HG03439 (cell line): Measurements from ENCODE around the gene NTF4.
"Not testable (repeated sequence)": the region's sequence is repeated elsewhere in the genome, so short reads cannot be mapped to it uniquely, and the experiment has no call there.

Source experiments
- ATAC-seq: cut with Tn5 transposase; IDR thresholded peaks from one replicate; pipeline ENCODE4 v1.9.1; 2021; ENCODE audit warnings: mild to moderate bottlenecking, moderate library complexity; ENCODE audit not compliant: unreplicated experiment

The NTF4 gene

GRCh38 chr19:49091391-49092038 is 26.9 kb upstream of the NTF4 start:
- ATAC-seq: no peak

DNA sequence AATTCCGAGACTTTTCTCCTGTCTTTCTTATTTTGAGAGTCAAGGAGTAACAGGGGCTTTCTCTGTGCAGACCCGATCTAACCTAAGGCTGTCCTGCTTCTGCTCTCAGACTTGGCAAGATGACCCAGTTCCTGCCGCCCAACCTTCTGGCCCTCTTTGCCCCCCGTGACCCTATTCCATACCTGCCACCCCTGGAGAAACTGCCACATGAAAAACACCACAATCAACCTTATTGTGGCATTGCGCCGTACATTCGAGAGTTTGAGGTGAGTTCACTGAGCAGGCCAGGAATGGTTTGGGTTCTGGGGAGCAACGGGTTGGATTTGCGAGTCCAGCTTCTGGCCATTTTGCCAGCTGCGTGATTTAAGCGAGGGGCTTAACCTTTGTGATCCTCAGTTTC is 21.7 kb upstream of the NTF4 start:
- ATAC-seq: no peak

GRCh38 chr19:49085868-49086232 is 21.2 kb upstream of the NTF4 start:
- no peak for ATAC-seq

DNA sequence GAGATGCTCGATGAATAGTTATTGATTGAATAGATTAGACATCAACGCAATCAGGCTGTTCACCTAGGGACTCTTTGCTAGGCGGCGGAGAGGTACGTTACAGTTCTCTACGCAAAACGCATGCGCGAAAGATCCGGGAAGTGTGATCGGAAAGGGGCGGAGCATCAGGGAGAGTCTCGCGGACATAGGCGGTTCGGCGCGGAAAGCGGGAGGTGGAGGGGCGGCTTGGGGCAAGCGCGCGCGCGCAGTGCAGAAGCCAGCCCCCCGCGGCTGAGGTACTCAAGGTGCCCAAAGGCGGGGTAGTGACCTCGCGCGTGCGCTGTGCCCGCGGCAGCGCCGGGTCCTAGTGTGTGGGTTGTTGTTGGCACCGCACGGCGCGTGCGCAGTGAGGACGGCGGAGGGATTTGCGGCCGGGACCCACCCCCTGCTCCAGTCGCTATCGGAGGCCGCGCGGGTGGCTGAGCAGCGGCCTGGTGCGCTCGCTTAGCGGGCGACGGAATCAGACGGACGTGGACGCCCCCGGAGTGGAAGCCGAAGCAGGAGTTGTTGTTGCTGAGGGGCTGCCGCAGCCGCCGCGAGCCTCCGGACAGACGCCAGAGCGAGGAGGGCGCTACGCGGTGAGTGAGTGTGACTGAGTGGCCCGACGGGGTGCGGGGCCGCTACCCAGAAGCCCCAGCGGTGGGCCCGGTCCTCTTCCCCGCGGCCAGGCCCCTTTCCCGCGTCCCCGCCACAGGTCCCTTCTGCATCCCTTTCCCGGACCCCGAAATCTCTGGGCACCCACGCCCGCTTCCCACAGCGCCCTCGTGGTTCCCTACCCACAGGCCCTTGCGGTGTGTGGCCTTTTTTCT is 20.6 kb upstream of the NTF4 start, which contains the start of gene SNRNP70:
SNRNP70 (plus strand) TSS at position 432 of the 848 bp plus-strand sequence. CDS start 964 bp downstream, outside the sequence.
- peak; percentile 84 for ATAC-seq

GRCh38 chr19:49084206-49085019 is 19.8 kb upstream of the NTF4 start:
- ATAC-seq: no peak

DNA sequence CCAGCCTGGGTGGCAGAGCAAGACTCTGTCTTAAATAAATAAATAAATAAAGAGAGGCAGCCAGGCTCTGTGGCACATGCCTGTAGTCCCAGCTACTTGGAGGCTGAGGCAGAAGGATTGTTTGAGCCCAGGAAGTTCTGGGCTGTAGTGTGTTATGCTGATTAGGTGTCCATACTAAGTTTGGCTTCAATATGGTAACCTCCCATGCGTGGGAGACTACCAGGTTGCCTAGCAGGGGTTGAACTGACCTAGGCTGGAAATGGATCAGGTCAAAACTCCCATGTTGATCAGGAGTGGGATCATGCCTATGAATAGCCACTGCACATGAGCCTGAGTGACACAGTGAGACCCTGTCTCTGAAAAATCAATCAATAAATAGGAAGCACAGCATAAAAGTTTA is 16.7 kb upstream of the NTF4 start:
- ATAC-seq: no peak

DNA sequence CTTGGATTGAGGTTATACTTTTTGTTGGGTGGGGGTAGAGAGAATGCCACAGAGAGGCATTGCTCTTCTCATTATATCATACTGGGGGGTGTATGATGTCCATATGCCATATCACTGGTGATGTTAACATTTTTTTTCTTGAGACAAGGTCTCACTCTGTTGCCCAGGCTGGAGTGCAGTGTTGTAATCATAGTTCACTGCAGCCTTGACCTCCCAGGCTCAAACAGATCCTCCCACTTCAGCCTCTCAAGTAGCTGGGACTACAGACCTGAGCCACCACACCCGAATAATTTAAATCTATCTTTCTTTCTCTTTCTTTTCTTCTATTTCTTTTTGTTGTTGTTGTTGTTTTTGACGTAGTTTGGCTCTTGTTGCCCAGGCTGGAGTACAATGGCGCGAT is 15.8 kb upstream of the NTF4 start:
- ATAC-seq: no peak

GRCh38 chr19:49074869-49075268 is 10.3 kb upstream of the NTF4 start:
- not testable (repeated sequence) for ATAC-seq

DNA sequence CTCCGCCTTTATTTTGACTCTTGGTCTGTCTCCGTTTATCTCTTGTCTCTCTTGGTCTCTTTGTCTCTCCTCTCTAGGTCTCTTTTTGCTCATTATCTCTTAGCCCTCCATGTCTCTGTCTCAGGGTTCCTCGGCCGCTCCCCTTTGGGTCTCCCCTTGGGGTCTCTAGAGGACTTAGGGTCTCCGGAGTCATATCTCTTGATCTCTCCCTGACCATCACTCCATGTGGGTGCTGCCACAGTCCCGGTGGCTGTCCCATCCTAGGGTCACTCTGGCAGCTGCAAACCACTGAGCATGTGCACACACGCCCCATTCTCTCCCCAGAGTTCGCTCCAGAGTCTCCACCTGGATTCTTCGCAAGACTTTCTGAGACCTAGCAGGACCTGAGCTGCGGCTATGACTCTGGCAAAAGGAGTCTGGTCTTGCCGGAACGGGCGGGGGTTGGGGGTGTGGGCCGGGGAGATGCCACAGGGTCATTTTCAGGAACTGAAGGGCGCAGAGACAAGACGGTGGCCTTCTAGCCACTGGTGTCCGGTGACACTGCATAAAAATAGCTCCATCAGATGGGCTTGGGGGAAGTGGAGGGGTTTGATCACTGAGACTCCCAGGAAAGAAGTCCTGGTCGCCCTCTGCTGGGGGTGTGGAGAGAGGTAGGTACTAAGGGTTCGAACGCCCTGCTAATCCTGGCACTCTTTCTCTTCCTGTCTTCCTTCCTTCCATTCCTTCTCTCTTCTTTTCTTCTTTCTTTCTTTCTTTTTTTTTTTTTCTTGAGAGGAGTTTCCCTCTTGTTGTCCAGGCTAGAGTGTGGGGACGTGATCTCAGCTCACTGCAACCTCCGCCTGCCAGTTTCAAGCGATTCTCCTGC is 9.1 kb upstream of the NTF4 start:
- ATAC-seq: no peak

DNA sequence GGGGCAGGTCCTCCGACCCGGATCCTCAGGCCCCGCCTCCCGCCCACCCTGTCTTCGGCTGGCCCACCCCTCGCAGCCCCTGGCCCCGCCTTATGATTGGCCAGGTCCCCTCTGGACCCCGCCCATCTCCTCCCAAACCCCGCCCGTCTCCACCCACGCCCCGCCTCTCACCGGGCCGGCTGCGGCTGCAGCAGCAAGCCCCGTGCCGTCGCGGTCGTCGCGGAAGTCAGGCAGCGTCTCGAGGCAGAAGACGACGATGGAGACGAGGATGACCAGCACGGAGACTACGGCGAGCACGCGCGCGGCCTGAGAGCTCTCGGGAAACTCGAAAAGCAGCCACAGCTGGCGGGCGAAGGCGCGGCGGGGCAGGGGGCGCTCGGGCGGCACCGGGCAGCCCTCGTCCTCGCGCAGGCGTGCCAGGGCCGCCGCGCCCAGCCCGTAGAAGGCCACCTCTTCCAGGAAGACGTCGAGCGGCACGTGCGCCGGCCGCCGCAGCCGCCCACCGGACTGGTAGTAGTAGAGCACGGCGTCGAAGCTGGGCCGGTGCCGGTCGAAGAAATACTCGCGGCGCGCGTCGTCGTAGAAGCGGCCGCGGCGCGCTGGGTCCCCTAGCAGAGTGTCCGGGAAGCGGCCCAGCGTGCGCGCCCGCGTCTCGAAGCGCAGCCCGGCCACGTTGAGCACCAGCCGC is 7.4 kb upstream of the NTF4 start:
- no peak for ATAC-seq

GRCh38 chr19:49070416-49070815 is 5.8 kb upstream of the NTF4 start:
- ATAC-seq: no peak

DNA sequence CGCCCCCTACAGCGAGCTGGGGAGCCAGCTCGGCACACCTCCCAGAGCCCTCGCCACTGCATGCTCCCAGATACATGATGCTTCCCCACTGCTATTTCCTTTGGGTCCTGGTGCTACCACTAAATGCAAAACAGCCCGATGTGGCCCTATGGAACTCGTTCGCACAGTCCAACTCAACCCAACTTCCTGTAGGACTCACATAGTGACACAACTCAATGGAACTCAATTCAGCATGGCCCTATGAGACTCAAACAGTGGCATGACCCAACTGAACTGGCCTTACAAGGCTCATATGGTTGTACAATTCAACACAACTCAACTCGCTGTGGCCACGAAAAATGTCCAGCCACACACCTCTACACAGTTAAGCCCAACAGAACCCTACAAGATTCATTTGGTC is 4.4 kb upstream of the NTF4 start:
- ATAC-seq: no peak

GRCh38 chr19:49067554-49067953 is 2.9 kb upstream of the NTF4 start:
- ATAC-seq: no peak

DNA sequence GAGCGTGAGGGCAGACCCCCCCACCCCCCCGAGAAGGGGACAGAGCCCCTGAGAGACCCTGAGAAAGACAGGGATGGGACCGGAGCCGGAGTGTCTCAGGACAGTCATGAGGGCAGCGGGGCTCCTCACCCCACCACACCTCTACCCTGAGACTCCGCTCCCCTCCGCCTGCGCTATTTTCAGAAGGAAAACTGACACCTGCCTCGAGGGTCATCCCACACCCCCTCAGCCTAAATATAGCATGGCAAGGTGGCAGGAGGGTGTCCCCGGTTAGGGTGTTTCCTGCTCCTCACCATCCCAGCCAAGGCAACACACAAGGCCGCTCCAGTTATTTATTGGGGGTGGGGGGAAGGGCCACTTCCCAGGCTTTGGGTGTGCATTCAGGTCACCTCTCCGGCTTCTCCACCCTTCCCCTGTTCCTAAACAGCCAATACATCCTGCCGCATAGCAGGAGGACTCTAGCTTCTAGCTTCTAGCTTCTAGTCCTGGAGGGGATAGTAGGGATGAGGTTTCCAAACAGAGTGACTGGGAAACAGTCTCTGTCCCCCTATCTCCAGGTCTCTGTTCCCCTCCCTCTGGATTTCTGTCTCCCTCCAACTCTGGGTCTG is 1.4 kb upstream of the NTF4 start:
- ATAC-seq: no peak

GRCh38 chr19:49064029-49064629 is 489 bp downstream of the NTF4 start:
- ATAC-seq: no peak

GRCh38 chr19:49061445-49061844 is 3.2 kb downstream of the NTF4 start:
- ATAC-seq: no peak

- no peak for ATAC-seq
Observed at GRCh38 chr19:49061000-49061399, 3.6 kb downstream of the NTF4 start.

GRCh38 chr19:49059053-49059452 is 5.6 kb downstream of the NTF4 start:
- no peak for ATAC-seq

- no peak for ATAC-seq
Observed at GRCh38 chr19:49058562-49058961, 6.1 kb downstream of the NTF4 start.
